Smooth muscle cell of the brain vasculature (primary cell): ENCODE measurements around the gene AFTPH.

Source experiments
- DNase-seq: peaks from one replicate; pipeline ENCODE4 v3.0.0-alpha.2; 2012; ENCODE audit warnings: low read depth, low spot score

The AFTPH gene

DNA sequence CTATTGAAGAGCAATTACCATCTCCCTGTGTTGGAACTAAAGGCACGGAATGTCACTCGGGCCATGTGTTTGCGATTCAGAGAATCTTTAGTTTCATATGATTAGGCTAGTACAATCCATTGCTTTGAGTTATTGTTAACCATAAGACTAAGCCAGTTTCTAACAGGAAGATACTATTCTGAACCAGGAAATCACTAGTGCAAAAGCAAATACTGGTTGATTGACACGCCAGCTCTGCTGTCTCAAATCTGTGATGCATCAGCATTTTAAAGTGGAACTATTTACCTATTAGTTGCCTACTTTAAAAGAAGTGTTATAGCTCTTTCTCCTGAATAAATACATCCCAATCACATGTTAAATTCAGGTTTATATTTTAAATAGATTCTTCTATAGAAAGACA, 61.9 kb downstream of the AFTPH start:
- no peak for DNase-seq

DNA sequence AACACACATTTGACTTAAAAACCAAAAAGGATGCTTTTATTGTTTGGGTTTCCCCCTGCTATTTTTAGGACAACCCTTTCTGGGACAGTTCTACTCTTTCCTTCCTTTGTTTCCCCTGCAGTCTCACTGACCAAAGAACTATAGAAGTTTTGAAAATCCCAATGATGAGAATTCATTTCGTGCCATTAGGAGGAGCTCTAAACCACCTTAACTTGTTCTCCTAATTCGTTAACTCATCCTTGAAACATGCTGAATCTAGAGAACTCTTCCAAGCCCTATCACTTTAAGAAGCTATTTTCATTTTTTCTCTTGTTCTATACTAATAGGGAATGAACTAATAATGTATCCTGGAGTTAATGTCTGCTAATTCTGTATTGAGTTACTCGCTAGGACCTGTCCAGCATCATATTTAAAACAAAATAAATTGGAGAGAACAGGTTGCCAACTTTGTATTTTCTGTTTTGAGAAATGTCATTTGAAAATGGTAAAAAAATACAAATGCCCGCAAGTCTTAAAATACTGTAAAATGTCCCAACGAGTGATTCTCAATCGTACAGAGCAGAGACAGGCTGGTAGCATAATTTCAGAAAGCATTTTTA, 62.9 kb downstream of the AFTPH start:
- DNase-seq, result no peak

GRCh38 chr2:64587561-64587960, 63.4 kb downstream of the AFTPH start:
- no peak for DNase-seq

DNA sequence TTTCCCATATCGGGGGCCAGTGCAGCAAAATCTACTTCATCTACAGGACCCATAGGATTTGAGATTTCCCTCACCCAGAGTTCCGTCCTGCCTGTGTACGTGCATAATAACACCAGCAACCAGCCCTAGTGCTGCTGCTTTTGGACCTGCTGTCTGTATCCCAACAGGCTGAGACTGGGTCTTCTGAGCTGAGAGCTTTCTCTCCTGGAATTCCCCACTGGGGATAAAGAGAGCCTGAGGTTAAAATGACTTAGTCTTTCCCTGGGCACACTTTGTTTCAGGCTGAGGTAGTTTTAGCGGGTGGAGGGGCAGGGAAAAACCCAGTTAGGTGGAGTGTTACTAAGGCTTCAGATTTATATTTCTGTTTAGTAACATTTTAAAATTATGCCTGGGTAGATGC, 67.1 kb downstream of the AFTPH start:
- no peak for DNase-seq

DNA sequence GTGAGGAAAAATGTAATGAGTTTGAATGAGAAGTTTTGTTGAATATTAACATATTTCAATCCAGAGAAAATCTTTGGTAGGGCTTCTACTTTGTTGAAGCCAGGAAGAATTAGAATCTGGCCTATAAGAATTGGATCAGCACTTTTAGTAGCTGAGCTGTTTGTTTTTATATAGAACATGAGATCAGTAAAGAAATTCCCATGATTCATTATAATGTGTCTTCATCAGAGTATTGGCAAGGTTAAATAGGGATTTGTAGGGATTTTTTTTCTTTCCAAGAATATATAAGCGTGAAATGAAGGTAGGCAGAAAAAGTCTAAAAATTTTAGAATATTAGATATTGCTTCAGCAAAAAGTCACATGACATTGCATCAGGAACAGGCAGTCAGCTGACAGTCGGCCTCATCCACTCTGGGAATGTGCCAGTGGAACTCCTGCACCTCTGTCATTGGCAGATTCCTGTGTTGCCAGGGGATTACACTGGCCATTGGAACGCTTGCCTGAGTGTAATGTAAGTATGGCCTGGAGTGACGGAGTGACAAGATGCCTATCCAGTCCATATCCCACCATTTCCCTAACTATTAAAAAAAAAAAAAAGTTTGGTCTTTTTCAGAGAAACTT, 69.0 kb downstream of the AFTPH start:
- DNase-seq, result no peak

- DNase-seq, result no peak
These were observed 70.3 kb downstream of the AFTPH start for GRCh38 chr2:64594226-64594989.

- no peak for DNase-seq
These were observed 71.5 kb downstream of the AFTPH start for GRCh38 chr2:64595397-64596176.

GRCh38 chr2:64598226-64598625, 74.1 kb downstream of the AFTPH start:
- DNase-seq, result no peak

GRCh38 chr2:64599469-64599868, 75.3 kb downstream of the AFTPH start:
- DNase-seq, result no peak

GRCh38 chr2:64601034-64601754, 77.1 kb downstream of the AFTPH start:
- no peak for DNase-seq

GRCh38 chr2:64601785-64602391, 77.8 kb downstream of the AFTPH start:
- no peak for DNase-seq

- no peak for DNase-seq
These were observed 78.3 kb downstream of the AFTPH start for GRCh38 chr2:64602436-64602835.

DNA sequence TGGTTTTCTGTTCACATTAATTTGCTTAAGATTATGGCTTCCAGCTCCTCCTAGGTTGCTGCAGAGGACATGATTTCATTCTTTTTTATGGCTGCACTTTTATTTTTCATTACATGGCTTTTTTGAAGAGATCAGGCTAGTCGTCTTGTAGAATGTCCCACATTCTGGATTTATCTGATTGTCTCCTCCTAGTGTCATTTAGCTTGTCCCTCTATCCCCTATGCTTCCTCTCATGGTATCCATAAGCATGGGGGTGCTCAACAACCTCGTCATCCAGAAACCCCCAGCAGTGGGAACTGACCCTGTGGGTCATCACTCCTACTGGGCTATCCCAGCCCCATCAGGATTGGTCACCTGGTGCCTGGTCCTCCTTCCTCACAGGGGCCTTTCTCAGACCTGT, 80.0 kb downstream of the AFTPH start:
- DNase-seq, result no peak

DNA sequence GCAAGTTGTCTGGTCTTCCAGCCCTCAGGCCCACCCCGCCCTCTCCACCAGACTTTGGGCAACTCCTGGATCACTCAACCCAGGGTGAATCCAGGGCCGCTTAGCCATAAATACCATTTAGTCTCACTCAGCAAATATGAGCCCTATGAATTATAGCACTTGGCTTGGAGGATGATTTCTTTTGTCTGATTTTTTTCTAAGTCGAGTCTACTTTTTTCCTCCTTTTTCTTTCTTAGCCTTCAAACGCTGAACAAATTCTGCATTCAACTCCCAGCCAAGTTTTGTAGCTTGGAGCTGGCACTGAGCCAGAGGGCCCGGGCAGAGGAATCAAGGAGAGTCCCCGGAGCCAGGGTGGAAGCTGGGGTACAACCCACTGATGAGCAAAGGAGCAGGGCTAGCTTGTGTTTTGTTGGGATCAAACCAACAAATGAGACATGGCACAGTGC, 80.9 kb downstream of the AFTPH start:
- no peak for DNase-seq

DNA sequence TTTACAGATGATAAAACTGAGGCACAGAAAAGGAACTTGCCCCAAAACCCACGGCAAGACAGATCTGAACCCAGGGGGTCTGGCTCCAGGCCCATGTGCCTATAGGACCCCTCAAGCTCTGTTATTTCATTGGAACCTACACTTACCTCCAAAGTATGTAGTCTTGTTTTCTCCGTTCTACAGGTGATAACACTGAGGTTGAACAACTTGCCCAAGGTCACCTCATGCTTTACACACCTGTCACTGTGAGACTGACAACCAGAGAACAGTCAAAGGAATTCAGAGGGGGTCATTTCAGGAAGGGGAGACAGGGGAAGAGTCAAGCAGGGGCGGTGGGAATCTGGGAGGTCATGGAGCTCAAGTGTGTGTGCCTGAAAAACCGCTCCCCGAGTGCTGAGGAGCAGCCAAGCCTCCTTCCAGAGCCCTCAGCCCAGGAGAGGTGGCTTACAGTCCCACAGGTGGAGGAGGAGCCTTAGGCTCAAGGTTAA, 81.9 kb downstream of the AFTPH start:
- no peak for DNase-seq

- DNase-seq, result no peak
These were observed 82.6 kb downstream of the AFTPH start for GRCh38 chr2:64606479-64607363.

- no peak for DNase-seq
These were observed 83.5 kb downstream of the AFTPH start for GRCh38 chr2:64607381-64608304.

DNA sequence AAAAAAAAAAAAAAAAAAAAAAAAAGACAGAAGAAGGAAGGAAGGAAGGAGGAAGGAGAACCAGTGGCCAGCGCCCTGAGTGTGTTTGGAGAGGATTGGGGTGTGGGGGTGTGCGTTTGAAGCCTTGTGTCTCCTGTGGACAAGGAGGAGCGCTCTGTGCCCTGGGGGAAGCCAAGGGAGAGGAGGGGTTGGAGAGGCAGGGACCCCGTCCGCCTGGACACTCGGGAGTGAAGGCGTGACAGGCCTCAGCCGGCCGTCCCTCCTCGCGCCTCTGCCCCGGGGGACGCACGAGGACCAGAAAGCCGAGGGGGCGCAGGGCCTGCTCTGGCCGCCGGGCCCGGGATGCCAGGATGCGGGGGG, 84.7 kb downstream of the AFTPH start:
- no peak for DNase-seq
